Ecto neural progenitor cell (in vitro differentiated cells): Measurements from ENCODE around the gene CNN1.
"Not testable (repeated sequence)": the region's sequence is repeated elsewhere in the genome, so short reads cannot be mapped to it uniquely, and the experiment has no call there.

ENCODE experiments used
- DNase-seq: peaks from one replicate; pipeline ENCODE4 v3.0.0-alpha.2; 2018; ENCODE audit warnings: low spot score

Gene CNN1

DNA sequence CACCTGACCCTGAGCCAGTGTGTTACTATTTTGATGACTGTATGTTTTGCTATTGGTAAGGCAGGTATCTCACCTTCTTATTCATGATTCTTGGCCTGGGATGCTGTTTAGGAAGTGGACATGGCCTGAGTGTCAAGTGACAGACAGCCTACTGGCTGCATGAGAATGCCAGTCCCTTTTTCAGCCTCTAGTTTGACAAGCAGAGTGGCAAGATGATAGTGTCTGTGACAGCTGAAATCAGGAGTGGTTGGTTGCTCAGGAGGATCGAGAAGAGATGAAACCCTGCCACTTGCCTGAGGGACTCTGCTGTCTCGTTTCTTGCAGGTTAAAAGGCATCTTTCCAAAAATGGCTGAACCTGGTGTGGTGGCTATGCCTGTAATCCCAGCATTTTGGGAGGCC, 27.5 kb downstream of the CNN1 start:
- no peak for DNase-seq

DNA sequence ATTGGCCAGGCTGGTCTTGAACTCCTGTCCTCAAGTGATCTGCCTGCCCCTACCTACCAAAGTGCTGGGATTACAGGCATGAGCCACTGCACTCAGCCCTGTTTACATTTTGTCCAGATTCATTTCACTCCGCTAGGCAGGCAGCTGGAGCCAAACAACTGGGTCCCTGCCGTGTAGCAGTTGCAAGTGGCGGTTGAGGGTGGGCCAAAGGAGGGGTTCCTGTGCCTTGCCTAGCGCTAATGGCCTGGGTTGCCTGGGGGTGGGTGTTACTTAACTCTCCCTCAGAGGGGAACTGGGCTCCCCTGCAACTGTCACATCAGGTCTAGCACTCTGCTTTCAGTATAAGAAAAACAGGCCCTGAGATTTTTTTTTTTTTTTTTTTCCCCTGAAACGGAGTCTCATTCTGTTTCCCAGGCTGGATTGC, 31.4 kb downstream of the CNN1 start:
- no peak for DNase-seq

DNA sequence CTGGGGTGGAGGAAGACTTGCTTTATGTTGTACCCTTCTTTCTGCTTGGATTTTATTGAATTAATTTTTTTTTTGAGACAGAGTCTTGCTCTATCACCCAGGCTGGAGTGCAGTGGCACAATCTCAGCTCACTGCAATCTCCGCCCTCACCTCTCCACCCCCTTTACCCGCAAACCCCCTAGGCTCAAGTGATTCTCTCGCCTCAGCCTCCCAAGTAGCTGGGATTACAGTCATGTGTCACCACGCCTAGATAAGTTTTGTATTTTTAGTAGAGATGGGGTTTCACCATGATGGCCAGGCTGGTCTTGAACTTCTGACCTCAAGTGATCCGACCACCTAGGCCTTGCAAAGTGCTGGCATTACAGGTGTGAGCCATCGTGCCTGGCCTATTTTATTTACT, 34.7 kb downstream of the CNN1 start:
- DNase-seq = not testable (repeated sequence)

DNA sequence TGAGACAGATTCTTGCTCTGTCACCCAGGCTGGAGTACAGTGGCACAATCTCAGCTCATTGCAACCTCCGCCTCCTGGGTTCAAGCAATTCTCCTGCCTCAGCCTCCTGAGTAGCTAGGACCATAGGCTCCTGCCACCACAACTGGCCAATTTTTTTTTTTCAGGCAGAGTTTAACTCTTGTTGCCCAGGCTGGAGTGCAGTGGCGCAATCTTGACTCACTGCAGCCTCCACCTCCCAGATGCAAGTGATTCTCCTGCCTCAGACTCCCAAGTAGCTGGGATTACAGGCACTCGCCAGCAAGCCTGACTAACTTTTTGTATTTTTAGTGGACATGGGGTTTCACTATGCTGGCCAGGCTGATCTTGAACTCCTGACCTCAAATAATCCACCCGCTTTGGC, 35.1 kb downstream of the CNN1 start:
- DNase-seq = not testable (repeated sequence)

DNA sequence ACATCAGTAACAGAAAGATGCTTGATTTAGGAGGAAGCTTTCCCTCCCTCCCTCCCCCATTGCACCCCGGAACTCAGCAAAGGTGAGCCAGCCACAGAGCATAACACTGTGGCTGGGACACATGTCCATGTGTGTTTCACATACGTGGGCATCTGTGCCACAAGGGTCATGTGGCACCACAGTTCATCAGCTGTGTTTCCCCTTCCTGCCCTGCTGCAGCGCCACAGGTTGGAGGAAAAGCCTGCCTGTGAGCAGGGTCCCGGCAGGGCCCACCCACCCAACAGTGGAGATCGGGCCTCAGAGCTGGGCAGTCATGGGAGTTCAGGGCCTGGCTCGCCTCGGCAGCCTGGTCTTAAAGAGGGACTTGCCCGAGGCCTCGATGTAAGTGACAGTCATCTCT, 36.0 kb downstream of the CNN1 start:
- no peak for DNase-seq

DNA sequence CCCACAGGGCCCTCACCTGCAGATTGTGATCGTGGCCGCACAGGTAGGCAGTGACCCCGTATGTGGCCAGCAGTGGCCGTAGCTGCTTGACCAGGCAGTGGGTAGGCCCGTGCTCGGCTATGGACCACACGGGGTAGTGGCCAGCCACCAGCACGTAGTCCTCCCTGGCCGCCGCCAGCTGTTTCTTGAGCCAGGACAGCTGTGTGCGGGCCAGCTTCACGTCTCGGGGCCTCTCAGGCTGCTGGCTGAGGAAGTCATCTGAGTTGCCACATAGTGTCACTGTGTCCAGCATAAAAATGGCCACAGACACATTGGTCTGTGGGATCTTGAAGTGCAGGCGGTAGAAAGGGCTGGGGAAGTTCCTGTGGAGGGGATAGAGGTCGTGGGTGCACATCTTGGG, 37.6 kb downstream of the CNN1 start:
- DNase-seq = no peak

DNA sequence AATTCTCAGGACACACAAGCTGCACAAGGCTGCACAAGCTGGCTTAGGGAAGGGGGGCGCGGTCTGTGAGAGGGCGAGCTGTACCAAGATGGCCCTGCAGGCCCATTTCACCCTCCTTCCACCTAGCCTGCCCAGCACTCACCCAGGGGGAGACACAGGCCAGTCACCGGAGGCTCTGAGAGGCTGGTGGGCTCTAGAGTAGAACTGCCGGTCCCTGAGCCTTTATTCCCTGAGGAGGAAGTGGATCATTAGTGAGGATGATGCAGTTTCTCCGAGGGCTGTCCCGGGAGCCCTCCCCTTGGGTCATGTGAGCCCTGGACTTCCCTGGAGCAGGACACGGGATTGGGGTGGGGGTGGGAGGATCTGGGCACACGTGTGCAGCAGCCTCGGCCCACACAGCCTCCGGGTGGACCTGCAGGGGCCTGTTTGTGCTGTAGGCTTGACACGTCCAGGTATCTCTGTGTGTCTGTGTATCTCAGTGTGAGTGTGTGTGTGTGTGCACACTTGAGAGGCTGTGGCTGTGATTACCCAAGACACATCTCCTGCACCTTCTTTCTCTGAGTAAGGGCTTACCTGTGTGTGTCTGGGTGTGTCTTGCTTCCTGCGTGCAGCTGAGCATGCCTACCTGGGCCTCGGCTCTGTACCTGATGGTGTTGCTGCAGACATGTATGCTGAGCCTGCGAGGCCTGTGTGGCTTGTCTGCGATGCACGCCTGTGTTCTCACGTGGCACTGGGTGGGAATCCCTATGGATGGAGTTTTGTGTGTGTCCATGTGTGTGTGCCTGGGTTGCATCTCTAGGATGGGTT, 39.0 kb downstream of the CNN1 start, which contains the start of gene ACP5:
Gene ACP5, minus strand, starts transcription at position 195 of the 807 bp plus-strand sequence. CDS start 328 bp downstream, outside the sequence.
- no peak for DNase-seq

DNA sequence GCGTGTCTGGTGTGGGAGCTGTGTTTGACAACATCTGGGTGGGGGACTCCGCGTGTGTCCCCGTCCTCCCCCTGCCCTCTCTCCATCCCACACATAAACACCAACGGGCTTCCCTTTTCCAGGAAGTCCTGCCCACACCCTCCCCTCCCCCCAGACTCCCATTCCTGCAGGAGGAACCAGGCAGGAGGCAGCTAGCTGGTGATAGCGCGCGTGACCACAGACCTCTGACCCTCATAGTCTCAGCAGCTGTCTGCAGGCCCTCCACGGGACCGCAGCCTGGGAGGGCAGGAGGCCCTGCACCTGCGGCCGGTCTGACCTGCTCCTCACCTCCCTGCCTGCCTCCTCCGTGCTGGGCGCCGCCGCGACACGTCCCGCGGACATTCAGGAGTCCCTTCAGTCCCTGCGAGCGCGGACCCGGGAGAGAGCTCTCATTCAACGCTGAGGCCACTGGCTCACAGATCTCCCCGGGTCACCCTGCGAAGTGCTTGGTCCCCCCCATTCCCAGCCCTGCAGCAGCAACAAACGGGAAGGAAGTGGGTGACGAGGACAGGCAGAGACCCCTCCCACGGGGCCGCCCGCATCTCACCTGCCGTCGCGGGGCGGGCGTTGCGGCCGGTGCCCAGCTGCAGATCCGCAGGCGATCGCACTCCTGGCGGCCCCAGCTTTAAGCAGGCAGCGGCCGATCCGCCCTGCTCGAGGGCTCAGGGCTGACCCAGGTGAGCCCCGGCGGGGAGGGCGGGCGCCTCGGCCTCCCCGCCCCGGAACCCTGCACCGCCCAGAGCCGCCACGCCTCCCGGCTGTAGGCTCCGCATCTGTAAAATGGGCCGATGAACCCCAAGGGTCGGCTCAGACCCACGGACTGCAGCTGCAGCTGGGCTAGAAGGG, 39.8 kb downstream of the CNN1 start:
- DNase-seq = no peak

DNA sequence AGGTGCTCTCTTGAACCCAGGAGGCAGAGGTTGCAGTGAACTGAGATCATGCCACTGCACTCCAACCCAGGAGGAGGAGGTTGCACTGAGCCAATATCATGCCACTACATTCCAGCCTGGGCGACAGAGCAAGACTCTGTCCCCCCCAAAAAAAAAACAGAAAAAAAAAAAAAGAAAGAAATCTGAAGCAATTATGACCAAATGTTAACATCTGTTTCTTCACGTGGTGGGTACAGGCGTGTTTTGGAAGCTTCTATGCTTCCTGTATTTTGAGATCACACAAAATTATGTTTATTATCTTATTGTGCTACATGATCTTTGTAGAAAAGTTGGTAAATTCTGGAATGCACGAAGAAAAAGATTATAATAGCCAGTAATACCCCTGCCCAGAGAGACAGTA, 41.5 kb downstream of the CNN1 start:
- DNase-seq = no peak

DNA sequence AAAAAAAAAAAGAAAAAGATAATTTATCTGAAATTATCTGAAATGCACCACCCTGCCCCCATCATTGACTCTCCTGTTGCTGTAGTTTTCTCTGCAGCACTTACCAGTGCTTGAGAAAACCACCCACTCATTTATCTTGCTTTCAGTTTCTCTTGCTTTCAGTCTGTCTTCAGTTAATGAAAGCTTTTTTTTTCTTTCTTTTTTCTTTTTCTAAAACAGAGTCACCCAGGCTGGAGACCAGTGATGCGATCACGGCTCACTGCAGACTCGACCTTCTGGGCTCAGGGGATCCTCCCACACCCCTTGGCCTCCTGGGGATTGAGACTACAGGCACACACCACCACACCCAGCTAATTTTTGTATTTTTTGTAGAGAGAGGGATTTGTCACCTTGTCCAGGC, 43.1 kb downstream of the CNN1 start:
- DNase-seq = no peak

DNA sequence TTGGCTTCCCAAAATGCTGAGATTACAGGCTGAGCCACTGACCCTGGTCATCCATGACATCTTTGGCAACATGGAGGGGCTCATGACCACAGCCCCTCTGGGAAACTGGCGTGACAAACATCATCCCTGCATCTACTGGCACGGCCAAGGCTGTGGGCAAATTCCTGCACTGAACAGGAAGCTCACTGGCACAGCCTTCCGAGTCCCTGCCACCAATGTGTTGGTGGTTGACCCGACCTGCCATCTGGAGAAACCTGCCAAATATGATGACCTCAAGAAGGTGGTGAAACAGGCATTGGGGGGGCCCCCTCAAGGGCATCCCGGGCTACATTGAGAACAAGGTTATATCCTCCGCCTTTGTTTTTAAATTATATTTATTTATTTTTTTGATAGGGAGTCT, 47.7 kb downstream of the CNN1 start:
- DNase-seq = no peak

DNA sequence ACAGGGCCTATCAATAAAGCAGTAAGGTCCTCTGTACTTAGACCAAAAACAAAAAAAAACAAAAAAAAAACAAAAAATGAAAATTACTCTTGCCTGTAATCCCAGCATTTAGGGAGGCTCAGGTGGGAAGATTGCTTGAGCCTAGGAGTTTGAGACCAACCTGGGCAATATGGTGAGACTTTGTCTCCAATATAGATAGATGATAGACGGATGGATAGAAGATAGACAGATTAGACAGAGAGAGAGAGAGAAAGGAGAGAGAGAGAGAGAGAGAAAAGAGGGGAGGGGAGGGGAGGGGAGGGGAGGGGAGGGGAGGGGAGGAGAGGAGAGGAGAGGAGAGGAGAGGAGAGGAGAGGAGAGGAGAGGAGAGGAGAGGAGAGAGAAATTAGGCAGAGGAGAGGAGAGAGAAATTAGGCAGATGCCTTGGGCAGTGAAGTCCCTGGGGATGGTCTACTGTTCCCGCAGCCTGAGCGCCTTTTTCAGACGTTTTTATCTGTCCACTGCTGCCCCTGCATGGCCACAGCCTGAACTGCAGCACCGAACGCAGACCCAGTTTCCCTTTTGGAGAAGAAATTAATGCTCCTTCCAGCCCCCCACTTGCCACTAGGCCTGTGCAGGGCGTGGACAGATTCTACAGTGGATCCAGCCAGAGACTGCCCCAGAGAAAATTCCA, 48.8 kb downstream of the CNN1 start:
- peak; percentile 85 for DNase-seq

DNA sequence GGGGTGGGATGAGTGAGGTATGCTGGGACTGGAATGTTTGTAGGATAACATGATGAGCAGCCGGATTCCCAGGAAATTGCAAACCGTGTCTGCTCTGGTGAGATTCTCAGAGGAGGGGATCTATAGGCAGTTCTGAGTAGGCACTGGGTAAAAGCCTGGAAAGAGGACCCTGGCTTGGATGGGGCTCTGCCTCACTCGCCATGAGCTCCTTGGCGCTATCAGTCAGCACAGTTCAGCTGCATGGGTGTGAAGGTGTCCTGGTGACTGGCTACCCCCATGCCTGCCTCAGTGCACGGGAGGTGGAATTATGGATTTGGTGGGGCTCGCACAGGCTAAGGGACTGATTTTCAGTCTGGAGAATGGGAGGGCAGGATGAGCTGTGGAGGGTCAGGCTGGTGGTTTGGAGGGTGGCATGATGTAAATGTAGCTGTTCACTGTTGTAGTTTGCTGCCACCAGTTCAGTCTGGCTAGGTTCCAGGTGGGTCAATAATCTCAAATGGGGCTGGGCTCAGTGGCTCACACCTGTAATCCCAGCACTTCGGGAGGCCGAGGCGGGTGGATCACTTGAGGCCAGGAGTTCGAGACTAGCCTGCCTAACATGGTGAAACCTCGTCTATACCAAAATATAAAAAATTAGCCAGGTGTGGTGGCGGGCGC, 49.5 kb downstream of the CNN1 start:
- no peak for DNase-seq

DNA sequence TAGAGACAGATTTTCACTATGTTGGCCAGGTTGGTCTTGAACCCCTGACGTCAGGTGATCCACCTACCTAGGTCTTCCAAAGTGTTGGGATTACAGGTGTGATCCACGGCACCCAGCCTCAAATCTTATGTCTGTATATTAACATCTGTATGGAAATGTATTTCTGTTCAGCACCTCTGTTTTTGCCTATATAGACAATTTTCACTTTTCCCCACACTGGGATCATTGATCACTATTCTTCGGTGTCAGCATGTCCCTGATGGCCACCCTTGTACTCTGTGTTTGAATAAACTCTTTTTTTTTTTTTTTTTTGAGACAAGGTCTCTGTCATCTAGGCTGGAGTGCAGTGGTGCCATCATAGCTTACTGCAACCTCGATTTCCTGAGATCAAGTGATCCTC, 55.4 kb downstream of the CNN1 start:
- DNase-seq = no peak

DNA sequence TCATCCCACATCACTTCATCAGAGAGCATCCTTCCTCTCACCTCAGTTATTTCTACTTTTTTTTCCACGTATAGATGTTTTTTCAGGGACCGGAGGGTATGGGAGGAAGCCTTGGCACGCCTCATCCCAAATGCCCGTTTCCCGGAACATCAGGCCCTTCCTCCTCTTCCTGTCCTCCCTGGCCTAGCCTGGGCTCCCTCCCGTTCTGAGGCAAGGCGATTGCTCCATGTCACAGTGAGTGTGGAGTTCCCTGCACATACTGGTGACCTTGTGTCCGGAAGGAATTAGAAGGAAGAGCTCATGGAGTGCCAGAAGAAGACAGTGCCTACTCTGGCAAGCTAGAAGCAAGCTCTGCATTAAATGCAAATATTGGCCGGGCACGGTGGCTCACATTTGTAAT, 57.5 kb downstream of the CNN1 start:
- no peak for DNase-seq

DNA sequence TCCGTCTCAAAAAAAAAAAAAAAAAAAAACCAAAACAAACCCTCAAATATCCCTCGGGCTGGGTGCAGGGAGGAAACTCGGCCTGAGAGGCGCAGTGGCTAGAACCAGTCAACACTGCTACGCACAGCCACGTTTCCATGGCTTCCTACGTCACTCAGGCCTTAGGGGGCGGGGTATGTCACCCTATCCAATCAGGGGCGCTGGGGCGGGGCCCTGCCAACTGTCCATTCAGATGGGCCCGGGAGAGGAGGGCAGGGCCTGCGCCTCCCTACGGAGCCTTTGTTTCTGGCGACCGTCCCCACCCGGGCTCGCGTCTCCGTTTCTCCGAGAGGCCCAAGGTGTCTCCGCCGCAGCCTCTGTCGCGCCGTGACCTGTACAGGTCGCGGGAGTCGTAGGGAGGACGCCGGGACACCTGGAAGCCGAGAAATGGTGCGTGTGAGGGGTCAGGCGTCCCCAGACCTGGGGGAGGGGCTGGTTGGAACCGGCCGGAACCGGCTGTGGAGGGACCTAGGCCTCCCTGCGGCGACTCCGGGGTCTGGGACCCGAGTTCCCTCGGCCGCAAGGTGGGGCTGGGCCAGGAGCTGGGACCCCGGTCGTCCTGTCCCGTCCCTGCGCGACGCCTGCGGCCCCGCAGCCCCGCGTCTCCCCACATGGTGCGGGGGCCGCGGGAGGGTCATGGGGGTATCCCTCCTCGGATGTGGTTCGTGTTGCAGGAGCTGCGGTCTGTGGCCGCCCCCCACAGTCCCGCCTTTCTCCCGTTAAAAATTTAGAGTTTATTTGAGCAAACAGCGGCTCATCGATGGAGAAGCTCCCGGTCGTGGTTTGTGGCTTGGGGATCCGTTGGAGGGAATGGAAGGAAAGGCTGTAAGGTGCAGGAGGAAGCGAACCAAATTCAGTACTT, 58.8 kb downstream of the CNN1 start, which contains the start of gene ZNF627:
Gene ZNF627, plus strand, starts transcription at position 282 of the 901 bp plus-strand sequence. Its CDS starts 145 bp downstream, at position 427.
- DNase-seq = peak; percentile 98

DNA sequence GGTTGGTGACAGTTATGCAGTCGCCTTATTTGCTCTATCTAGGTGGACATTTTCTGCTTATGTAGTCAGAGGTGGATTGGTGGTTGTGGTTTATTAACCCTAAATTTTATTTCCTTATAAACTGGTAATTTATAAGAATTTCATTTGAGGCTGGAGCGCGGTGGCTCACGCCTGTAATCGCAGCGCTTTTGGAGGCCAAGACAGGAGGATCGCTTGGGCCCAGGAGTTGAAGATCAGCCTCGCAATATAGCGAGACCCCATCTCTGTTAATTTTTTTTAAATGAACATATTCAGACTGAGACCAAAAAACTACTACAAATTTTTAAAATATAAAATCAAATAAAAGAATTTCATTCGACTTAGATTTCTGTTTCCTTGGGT, 59.4 kb downstream of the CNN1 start:
- DNase-seq = no peak

DNA sequence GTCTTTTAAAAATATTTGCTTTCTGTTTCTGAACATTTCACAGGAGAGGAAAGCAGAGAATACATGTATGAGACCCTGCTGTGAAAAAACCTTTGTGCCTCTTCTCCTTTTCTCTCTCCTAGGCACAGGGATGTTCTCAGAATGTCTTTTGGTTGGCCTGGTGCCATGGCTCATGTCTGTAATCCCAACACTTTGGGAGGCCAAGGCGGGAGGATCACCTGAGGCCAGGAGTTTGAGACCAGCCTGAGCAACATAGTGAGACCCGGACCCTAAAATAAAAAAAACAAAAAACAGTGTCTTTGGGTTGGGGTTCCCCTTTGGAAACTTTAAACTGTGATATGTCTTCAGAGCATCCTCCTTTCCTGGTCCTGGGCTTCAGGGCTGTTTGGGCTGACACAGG, 60.1 kb downstream of the CNN1 start:
- no peak for DNase-seq

DNA sequence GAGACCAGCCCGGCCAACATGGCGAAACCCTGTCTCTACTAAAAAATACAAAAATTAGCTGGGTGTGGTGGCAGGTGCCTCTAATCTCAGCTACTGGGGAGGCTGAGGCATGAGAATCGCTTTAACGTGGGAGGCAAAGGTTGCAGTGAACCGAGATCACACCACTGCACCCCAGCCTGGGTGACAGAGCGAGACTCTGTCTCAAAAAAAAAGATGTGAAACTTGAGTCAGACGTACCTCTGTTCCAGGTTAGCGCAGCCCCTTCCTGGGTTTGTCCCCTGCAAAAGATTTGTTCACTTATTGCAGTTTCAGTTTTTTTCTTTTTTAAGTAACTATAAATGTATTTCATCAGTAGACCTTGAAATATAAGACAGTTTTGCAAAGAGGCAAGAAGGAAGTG, 61.1 kb downstream of the CNN1 start:
- DNase-seq = not testable (repeated sequence)
